Mucosa of stomach (tissue), 1 donor: ENCODE results near the gene GYG2.

Experiments
- H3K27me3 ChIP-seq: one replicate; pipeline ENCODE4 v1.7.0; 2013; ENCODE audit warnings: mild to moderate bottlenecking, low read length; ENCODE audit not compliant: control insufficient read depth, insufficient read depth
- H3K36me3 ChIP-seq: one replicate; pipeline ENCODE4 v1.7.0; 2013; ENCODE audit warnings: low read length; ENCODE audit not compliant: control insufficient read depth, insufficient read depth
- H3K4me1 ChIP-seq: one replicate; pipeline ENCODE4 v1.7.0; 2013; ENCODE audit warnings: mild to moderate bottlenecking, low read length; ENCODE audit not compliant: control insufficient read depth, insufficient read depth
- H3K4me3 ChIP-seq: one replicate; pipeline ENCODE4 v1.7.0; 2013; ENCODE audit warnings: low read length
- H3K9ac ChIP-seq: one replicate; pipeline ENCODE4 v1.7.0; 2013; ENCODE audit warnings: mild to moderate bottlenecking, low read length, moderate library complexity
- H3K9me3 ChIP-seq: one replicate; pipeline ENCODE4 v1.7.0; 2013; ENCODE audit warnings: mild to moderate bottlenecking, low read length, moderate library complexity; ENCODE audit not compliant: control insufficient read depth
- donor health status: Pancreatic carcinoma.

The GYG2 gene

DNA sequence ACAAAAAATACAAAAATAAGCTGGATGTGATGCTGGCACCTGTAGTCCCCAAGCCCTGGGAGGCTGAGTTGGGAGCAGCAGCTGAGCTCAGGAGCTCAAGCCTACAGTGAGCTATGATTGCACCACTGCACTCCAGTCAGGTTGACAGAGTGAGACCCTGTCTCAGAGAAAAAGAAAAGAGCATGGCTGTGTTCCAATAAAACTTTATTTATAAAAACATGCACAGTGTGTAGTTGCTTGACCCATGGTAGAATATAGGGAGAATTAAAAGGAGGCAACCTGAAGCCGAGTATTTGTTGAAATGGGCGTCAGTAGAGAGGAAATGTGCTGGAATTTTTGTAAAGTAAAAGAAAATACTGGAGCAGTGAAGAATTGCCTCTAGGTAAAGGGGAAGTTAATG lies 27.0 kb downstream of the GYG2 start:
- H3K4me1 ChIP-seq, result no peaks in the 10 kb centered on the region
- no peak overlapping the region for H3K4me3 ChIP-seq
- no peak overlapping the region for H3K9ac ChIP-seq
- no peaks in the 10 kb centered on the region for H3K36me3 ChIP-seq
- H3K9me3 ChIP-seq, result no peaks in the 10 kb centered on the region
- H3K27me3 ChIP-seq, result no peaks in the 10 kb centered on the region

DNA sequence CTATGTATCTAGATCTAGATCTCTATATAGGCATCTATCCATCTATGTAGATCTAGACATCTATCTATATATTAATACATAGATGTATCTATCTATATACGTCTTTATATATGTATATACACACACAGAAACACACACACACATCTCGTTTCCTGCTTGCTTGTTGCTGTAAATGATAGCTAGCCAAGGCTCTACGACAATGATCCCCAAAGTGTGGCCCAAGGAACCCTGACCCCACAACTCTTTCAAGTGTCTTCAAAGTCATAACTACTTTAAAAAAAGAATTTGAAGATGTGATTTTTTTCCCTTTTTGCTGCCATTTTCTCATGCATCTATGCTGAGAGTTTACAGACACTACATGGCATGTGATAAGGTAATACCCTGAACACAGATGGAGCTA lies 28.8 kb downstream of the GYG2 start:
- no peak overlapping the region for H3K4me3 ChIP-seq
- H3K36me3 ChIP-seq, result no peaks in the 10 kb centered on the region
- H3K4me1 ChIP-seq, result no peaks in the 10 kb centered on the region
- no peaks in the 10 kb centered on the region for H3K9me3 ChIP-seq
- no peaks in the 10 kb centered on the region for H3K27me3 ChIP-seq
- H3K9ac ChIP-seq, result no peak overlapping the region

DNA sequence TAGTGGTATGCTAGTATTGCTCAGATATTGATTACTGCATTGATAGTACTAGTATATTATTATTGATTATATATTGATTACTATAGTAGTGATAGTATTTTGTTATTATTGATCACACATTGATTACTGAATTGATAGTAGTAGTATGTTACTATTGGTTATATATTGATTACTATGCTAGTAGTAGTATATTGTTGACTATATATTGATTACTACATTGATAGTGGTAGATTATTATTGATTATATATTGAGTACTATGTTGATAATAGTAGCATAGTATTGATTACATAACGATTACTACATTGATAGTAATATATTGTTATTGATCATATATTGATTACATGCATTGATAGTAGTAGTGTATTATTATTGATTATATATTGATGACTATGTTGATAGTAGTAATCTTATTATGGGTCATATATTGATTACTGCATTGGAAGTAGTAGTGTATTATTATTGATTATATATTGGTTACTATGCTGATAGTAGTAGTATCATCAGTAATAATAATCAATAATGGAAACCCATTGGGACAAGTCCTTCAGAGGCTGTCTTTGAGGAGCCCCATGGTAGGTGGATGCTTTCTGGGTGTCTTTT lies 30.6 kb downstream of the GYG2 start:
- Histone ChIP-seq H3K4me1 (no peaks in the 10 kb centered on the region), H3K9ac (no peak overlapping the region), H3K27me3 (no peaks in the 10 kb centered on the region), H3K4me3 (no peak overlapping the region), H3K9me3 (no peaks in the 10 kb centered on the region), H3K36me3 (no peaks in the 10 kb centered on the region)

DNA sequence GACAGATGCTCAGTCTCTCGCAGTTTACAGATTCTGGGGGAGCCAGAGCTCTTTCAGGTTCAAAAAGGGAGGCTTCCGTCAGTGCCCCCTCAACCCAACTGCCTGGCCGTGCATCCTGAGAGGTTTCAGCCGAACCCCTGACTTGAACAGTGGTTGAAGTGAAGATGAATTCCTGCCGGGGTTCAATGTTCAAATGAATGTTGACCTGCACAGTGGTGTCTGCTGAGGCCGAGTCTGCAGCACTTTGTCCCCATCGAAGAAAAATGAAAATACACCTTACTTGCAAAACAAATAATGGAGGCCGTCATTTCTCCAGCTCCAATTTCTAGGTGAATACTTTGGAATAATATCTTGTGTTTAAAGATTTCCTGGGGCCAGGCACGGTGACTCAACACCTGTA lies 33.7 kb downstream of the GYG2 start:
- H3K27me3 ChIP-seq, result no peaks in the 10 kb centered on the region
- no peaks in the 10 kb centered on the region for H3K4me1 ChIP-seq
- no peaks in the 10 kb centered on the region for H3K36me3 ChIP-seq
- no peak overlapping the region for H3K9ac ChIP-seq
- H3K4me3 ChIP-seq, result no peak overlapping the region
- H3K9me3 ChIP-seq, result no peaks in the 10 kb centered on the region

DNA sequence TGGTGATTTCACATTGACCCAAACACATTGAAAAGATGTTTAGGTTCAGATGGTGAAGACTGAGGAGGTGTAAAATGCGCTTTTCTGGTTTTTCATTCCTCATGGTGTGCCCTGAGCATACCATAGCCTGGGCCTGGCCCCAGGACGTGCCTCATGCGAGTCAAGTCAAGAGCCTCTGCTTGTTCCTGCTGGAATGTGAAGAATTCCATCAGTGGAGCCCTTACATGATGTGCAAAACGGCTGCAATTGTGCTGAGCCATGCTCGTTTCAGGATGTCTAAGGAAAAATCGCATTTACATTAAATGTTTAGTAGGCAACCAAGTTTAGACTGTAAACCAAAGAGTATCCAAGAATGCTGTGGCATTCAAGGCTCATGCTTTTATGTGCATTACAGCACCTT lies 34.9 kb downstream of the GYG2 start:
- no peaks in the 10 kb centered on the region for H3K27me3 ChIP-seq
- no peaks in the 10 kb centered on the region for H3K9me3 ChIP-seq
- H3K4me3 ChIP-seq, result no peak overlapping the region
- H3K4me1 ChIP-seq, result no peaks in the 10 kb centered on the region
- no peak overlapping the region for H3K9ac ChIP-seq
- H3K36me3 ChIP-seq, result no peaks in the 10 kb centered on the region

DNA sequence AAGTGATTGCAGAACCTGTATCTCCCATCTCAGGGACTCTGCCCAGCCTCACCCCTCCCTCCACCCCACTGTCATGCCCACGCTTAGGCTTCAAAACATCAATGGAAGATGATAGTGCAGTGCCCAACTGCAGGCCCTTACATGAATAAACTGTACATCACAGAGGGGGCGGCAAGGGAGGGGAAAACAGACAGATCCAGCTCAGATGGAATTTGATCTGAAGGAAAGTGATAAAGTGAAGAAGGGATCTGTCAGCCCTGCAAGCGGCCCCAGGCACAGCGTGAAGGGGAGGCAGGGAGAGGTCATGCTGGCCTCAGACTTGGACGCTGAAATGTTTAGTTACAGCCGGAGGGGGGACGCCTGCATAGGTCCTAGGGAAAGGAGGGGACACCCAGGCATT lies 38.5 kb downstream of the GYG2 start:
- Histone ChIP-seq H3K9me3 (no peaks in the 10 kb centered on the region), H3K4me1 (no peaks in the 10 kb centered on the region), H3K4me3 (no peak overlapping the region), H3K27me3 (no peaks in the 10 kb centered on the region), H3K9ac (no peak overlapping the region), H3K36me3 (no peaks in the 10 kb centered on the region)

DNA sequence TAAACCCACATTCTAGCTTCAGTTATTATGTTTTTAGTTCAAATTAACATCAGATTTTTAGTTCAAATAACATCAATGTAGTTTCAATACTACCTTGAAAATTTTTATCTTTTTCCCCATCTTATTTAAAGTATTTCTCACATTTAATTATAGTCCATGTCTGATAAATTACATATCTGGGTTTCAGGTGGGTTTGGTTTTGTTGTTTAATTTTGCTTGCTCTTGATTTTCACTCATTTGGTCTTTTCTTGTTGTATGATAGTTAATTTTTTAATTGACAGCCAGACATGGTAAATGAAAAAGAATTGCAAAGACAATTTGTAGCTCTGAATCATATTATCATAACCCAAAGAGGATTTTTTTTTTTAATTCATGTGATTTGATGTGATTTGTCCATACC lies 41.9 kb downstream of the GYG2 start:
- Histone ChIP-seq H3K9me3 (no peaks in the 10 kb centered on the region), H3K4me3 (no peak overlapping the region), H3K9ac (no peak overlapping the region), H3K36me3 (no peaks in the 10 kb centered on the region), H3K27me3 (no peaks in the 10 kb centered on the region), H3K4me1 (no peaks in the 10 kb centered on the region)

DNA sequence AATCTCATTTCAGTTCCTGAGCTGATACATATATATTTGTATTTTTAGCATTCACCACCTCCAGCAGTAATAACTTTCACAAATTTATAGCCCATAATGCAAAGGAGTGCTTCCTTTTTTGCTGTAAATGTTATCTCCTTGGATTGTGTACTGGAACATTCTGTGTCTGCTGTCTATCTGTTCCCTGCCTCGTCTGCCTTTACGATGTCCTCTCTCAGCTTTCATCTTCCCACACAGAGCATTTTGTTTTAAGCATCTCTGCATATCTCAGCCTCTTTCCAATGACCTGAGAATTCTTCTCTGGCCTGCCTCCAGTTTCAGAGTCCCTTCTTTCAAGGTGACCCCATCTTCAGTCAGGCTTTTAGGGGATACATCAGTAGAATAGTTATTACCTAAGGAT lies 43.1 kb downstream of the GYG2 start:
- Histone ChIP-seq H3K36me3 (no peaks in the 10 kb centered on the region), H3K4me3 (no peak overlapping the region), H3K9ac (no peak overlapping the region)

DNA sequence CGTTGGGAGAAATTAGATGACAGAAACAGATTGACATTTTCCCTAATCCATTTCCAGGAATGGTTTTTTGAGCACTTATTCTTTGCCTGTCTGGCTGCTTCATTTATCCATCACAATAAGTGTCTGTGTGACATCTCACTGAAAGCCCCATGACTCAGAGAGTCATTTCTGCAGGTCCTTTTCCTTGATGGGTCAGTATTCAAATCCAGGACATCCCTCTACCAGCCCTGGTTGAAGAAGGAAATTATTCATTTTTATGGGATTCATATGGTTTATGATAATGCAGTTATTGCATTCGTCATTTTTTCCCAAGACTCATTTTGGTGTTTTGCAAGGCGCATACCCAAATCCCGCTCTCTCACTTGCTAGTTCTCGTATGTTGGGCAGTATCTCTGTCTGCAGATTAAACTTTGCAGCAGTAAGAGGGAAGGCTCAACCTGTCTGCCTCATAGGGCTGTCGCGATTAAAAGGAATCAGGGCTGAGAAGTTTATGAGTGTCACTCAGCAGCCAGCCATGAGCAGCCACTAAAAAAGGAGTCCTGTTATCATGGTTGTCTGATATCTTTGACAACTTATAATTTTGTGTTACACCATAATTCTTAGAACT lies 44.0 kb downstream of the GYG2 start:
- Histone ChIP-seq H3K4me3 (no peak overlapping the region), H3K4me1 (no peaks in the 10 kb centered on the region), H3K27me3 (no peaks in the 10 kb centered on the region), H3K9me3 (no peaks in the 10 kb centered on the region), H3K36me3 (no peaks in the 10 kb centered on the region), H3K9ac (no peak overlapping the region)

More for the DNA sequence above, 43.1 kb downstream of the GYG2 start:
- Histone ChIP-seq H3K9me3 (no peaks in the 10 kb centered on the region), H3K27me3 (no peaks in the 10 kb centered on the region), H3K4me1 (no peaks in the 10 kb centered on the region)

DNA sequence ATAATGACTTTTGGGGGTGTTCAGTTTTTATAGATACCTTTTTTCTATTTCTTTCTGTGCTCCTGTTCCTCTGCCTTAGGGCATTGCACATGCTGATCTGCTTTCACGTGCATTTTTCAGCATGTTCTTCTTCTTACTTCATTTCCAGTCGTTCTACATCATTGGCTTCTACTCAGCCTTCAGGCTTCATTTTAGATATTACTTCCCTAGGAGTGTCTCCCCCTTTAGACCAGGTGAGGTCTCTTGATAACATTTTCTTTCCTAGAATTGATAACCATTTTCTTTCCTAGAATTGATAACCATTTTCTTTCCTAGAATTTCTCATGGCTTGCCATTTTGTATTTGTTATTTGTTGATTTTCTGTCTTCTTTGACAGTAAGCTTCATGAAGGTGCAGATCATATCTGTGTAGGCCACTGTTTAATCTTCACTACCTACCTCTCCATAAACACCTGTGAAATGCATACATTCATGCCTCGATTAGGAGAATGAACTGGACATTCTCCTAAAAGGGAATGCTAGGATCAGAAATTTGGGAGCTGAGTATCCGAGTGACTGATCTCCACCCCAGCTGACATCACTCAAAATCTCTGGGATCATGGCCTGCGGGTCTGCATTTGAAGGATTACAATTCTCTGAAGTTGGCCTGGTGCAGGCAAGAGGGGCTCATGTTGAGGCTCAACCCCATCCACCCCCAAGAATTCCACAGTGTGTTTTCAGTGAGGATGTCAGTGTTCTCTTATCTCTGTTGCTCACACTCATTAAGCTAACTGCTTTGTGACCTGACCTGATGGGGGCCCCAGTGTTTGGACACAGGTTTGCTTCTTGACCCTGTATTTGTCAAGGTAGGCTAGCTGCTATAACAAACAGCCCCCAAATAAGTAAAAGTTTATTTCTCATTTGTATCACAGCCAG lies 45.7 kb downstream of the GYG2 start:
- no peaks in the 10 kb centered on the region for H3K9me3 ChIP-seq
- no peaks in the 10 kb centered on the region for H3K36me3 ChIP-seq
- H3K4me3 ChIP-seq, result no peak overlapping the region
- H3K9ac ChIP-seq, result no peak overlapping the region
- H3K27me3 ChIP-seq, result no peaks in the 10 kb centered on the region
- H3K4me1 ChIP-seq, result no peaks in the 10 kb centered on the region

DNA sequence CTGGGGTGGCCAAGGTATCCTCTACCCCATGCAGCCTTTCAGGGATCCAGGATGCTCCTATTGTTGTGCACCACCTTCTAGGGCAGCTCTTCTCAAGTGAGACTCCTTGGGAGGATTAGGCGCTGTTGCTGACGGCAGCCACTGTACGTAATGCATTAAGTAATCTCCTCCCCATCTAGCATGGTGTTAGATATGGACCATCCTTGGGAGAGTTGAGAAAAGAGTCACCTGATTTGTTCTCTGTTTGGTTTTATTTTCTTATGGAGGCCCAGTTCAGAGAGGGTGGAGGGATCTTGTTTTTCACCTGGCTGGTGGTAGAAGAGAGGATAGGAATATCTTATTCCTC lies 46.4 kb downstream of the GYG2 start:
- no peaks in the 10 kb centered on the region for H3K4me1 ChIP-seq
- H3K4me3 ChIP-seq, result no peak overlapping the region
- no peaks in the 10 kb centered on the region for H3K27me3 ChIP-seq
- H3K9ac ChIP-seq, result no peak overlapping the region
- no peaks in the 10 kb centered on the region for H3K9me3 ChIP-seq
- no peaks in the 10 kb centered on the region for H3K36me3 ChIP-seq

DNA sequence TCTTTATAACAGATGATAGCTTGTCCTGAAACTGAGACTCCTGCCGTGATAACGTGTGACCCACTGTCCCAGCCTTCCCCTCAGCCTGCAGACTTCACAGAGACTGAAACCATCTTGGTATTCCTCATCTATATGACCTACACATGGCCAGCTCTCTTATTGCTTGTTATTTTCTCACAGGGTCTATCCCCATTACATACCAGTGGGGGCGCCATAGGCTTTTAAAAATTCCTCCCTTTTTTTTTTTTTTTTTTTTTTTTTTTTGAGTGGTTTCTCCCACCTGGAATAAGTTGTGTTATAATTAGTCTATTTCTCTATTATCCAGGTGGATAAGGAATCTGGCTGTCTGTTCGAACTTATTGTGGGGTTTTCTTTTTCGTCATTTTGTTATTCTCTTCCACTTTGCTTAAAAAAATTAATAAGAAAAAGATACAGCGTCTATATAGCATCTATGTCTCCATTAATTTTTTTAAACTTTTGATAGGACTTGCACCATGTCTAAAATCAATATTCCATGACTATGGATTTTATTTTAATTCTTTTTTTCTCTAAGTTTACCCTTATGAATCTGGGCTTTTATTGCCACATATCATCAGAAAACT lies 47.2 kb downstream of the GYG2 start:
- Histone ChIP-seq H3K36me3 (no peaks in the 10 kb centered on the region), H3K27me3 (no peaks in the 10 kb centered on the region), H3K9me3 (no peaks in the 10 kb centered on the region), H3K9ac (no peak overlapping the region), H3K4me1 (no peaks in the 10 kb centered on the region), H3K4me3 (no peak overlapping the region)
